GM18858 (cell line): Measurements from ENCODE around the gene MORN4.

Experiments
- ATAC-seq: cut with Tn5 transposase; IDR thresholded peaks from one replicate; pipeline ENCODE4 v1.9.1; 2021; ENCODE audit not compliant: unreplicated experiment

Gene MORN4

DNA sequence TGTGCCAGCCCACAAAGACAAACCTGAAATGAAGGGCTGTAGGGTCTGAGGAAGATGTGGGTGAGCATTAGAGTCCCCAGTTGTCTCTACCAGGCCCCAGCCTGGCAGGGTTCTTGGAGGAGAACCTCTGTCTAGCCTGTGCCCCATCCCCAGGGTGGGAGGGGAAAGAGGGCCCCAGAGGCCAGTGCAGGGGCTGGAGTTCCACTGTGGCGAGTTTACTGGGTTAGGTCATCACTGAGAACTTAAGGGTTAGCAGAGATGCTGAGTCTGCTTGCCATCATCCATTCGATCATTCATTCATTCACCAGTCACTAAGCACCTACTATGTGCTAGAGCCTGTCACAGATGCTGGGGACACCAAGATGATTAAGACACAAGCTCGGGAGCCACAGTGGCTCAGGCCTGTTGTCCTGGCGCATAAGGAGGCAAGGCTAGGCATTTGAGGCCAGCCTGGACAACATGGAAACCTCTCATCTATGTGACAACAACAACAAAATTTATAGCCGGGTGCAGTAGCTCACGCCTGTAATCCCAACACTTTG lies 58.1 kb downstream of the MORN4 start:
- no peak for ATAC-seq

DNA sequence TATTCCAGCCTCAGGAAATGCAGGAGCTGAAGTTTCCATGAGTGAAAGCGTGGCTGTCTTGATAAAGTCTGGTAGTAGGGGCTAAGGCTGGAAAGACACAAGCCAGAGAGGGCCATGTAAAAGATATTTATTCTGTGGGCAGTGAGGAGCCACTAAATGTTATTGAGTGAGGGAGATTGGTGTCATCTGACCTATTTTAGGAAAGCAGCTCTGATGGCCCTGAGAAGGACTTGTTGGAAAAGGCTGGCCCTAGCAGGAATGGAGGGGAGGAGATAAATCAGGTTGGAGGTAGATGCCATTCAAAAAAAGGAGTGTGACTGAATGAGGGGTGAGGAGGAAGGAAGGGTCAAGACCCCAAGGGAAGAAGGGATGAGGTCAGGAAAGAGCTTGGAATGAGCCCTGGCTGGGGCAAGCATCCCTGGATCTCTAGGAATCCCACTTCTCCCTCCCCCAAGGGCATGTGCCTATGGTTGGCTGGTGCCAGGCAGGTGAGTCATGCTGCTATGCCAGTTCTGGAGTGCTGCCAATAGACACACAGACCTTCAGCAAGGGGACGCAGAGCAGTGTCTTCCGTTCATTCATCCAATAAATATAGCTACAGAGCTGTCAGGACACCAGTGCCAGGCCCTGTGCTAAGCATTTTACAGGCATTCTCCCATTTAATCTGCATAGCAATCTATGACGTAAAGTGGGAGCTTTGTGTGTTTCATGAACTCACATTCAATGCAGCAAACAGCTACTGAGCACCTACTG lies 58.8 kb downstream of the MORN4 start:
- no peak for ATAC-seq

DNA sequence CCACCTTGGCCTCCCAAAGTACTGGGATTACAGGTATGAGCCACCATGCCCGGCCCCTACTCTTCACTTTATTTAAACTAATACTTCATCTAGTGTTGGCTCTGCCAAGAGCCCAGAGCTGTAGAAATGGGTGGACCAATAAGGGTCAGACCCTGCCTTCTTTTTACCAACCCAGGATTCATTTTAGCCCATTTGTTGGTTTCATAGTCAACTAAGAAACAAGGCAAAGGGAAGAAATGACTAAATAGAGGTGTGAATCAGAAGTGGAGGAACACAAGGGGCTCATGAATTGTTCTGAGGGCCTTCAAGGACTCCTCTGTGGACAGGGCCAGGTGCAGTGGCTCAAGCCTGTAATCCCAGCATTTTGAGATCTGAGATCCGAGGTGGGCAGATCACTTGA lies 59.6 kb downstream of the MORN4 start:
- no peak for ATAC-seq

DNA sequence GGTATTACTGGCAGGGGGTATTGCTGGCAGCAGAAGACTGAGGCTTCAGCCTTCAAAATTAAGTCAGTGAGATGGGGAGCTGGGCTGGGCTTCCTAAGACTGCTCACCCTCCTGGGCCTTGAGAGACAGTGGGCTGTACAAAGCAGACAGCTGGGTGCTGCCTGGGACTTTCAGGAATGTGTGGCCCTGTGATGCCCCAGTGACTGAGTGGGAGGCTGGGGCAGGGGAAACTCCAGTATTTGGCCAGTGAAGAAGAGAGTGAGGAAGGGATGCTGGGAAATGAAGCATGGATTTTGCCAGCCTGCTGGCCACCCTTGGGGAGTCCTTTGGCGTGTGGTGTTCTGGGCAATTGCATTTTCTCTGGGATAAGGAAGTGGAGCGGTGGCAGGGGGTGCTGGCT lies 60.3 kb downstream of the MORN4 start:
- ATAC-seq = no peak

DNA sequence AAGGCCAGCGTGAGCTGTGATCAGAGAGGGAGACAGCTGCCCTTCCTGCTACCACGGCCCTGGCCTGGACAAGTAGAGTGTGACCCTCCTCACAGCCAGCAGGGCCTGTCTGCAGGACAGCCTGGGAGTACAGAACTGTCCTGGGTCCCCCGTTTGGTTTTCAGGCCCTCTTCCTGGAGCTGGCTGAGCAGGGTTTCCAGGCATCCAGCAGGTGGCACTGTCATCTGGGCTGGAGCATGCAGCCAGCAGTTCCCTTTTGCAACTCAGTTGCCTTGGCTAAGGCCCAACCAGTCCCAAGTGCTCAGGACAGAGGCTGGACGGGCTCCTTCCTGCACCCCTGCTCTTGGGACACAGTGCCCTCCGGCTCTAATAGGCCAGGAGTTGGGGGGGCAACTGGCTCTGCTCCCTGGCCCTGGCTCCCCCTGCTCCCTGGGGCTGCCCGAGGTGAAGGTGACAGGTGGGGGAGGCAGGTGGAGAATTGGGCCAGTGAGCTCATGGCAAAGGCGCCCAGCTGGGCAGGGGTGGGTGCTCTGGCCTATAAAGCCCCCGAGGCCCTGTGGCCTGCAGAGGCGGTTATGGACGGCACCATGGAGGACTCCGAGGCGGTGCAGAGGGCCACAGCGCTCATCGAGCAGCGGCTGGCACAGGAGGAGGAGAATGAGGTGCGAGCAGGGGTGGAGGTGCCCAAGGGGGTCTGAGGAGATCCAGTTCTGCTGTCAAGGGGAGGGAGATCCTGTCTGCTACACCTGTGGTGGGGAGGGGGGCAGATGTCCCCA lies 60.9 kb downstream of the MORN4 start, which contains the start of gene ANKRD2:
Gene ANKRD2, plus strand, starts transcription at position 566 of the 776 bp plus-strand sequence. Its CDS starts 10 bp downstream, at position 576.
- ATAC-seq = no peak

DNA sequence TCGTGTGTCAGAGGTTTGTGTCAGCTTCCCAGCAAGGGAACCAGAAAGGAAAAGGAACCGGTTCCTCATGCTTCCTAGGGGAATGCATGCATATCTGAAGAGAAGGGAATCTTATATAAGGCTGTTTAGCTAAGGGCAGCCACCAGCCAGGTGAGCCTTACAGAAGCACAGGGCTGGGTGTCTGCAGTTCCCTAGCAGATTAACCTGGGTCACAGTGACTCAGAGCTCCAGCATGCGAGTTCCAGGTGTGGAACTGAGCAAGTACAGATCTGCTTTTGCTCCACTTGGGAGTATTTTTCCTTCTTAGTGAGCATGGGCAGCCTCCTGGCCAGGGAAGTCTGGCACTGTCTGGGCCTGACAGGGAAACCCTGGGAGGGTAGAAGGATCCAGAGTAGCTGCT lies 61.7 kb downstream of the MORN4 start:
- ATAC-seq = no peak

DNA sequence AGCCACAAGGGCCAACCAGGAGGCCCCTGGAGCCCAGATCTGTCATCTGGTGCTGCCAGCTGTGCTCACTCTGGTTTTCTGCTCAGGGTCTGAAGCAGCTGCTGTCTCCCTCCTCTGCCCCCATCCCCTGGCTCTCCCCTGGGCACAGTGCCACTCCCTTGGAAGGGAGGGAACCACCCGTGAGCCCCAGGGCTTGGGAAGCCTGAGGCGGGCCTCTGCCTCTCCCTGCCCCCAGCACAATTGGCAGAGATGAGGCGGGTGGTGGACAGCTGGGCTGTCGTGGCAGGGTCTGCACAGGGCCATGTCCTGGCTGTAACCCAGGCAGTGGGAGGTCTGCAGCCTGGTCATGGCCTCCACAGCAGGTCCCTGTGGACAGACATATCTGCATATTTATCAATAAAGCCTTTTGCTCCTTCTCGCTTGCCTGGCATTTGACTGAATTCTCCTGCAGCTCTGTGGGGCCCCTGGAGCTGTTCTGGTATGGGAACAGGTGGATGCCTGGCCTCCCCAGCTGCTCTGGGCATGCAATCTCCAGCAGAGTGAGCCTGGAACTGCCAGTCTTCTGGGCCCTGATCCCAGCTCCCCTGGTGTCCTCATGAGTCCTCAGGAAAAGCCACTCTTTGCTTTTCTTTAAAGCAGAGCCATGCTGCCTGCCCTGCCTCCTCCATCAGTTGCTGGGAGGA lies 62.4 kb downstream of the MORN4 start:
- ATAC-seq = no peak

DNA sequence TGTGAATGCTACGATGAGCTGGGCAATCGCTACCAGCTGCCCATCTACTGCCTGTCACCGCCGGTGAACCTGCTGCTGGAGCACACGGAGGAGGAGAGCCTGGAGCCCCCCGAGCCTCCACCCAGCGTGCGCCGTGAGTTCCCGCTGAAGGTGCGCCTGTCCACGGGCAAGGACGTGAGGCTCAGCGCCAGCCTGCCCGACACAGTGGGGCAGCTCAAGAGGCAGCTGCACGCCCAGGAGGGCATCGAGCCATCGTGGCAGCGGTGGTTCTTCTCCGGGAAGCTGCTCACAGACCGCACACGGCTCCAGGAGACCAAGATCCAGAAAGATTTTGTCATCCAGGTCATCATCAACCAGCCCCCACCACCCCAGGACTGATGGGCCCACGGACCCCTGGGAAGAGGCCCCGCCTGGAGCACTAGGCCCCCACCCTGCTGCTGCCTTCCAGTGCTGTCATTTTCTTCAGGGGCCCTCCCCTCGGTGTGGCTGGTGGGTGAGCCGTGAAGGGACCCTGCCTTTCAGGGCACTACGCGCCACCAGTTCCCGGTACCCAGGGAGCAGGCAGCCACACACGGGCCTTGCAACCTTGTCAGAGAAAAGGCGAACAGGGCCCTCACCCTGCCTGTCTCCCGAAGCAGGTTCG lies 63.0 kb downstream of the MORN4 start:
- ATAC-seq = no peak

DNA sequence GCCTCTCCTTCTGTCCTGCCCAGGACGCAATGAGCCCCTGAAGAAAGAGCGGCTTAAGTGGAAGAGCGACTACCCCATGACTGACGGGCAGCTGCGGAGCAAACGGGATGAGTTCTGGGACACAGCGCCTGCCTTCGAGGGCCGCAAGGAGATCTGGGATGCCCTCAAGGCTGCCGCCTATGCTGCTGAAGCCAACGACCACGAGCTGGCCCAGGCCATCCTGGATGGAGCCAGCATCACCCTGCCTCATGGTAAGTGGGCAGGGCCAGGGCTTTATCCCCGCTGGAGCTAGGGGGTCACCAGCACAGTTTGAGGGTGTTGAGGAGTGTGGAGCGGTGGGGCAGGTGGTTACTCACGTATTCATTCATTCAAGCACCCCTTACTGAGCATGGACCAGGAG lies 65.4 kb downstream of the MORN4 start:
- ATAC-seq = no peak

DNA sequence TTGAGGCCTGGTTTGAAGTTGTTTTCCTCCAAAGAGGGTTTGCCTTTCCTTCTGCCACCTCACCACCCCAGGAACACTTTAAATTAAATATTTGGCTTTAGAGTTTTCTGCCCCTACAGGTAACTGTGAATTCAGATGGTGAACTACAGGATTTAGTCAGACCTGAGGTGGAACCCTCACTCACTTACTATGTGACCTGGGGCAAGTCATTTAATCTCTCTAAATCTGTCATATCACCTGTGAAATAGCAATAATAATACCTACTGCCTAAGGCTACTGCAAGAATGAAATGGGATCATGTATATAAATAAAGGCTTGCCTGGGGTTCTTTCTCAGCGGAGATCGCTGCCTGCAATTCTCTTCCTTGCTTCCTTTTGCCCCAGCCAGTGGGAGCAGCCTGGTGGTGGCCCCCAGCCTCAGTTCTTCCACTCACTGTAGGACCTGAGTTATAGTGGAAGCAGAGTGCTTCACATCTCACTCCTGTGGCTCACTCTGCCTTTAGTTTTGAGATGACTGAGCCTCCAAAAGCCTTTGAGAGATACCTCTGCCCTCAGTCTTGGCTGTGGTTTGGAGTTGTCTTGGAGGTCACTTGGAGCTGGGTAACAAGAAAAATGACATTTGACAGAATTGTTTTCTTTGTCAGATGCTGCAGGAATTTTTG lies 66.8 kb downstream of the MORN4 start:
- no peak for ATAC-seq

DNA sequence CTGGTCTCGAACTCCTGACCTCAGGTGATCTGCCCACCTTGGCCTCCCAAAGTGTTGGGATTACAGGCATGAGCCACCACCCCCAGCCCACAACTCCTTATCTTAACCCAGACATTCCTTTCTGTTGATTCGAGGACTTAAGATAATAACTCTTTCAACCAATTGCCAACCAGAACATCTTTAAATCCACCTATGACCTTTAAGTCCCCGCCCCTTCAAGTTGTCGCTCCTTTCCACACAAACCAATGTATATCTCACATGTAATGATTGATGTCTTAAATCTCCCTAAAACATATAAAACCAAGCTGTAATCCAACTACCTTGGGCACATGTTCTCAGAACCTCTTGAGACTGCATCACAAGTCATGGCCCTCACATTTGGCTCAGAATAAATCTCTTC lies 68.5 kb downstream of the MORN4 start:
- ATAC-seq = no peak
